Trophoblast cell (in vitro differentiated cells and primary cell): ENCODE data around the gene TAPT1.
"Not testable (repeated sequence)": the region's sequence is repeated elsewhere in the genome, so short reads cannot be mapped to it uniquely, and the experiment has no call there.

Experiments
- DNase-seq, 2 donors: peaks; one replicate each; pipeline ENCODE4 v3.0.0-alpha.2; 2016
- H2AFZ ChIP-seq: 2 replicates; pipeline ENCODE4 v1.6.1; 2013; ENCODE audit warnings: low read length, moderate library complexity, mild to moderate bottlenecking; ENCODE audit not compliant: insufficient read depth, poor library complexity
- H2AK5ac ChIP-seq: 2 replicates; pipeline ENCODE4 v1.6.1; 2013; ENCODE audit warnings: mild to moderate bottlenecking, low read length
- H2BK120ac ChIP-seq: 2 replicates; pipeline ENCODE4 v1.6.1; 2013; ENCODE audit warnings: low read length, mild to moderate bottlenecking, moderate library complexity; ENCODE audit not compliant: insufficient read depth, poor library complexity
- H2BK12ac ChIP-seq: 2 replicates; pipeline ENCODE4 v1.6.1; 2013; ENCODE audit warnings: mild to moderate bottlenecking, low read length, moderate library complexity
- H2BK5ac ChIP-seq: 2 replicates; pipeline ENCODE4 v1.6.1; 2013; ENCODE audit warnings: low read length, low read depth, moderate library complexity, mild to moderate bottlenecking; ENCODE audit not compliant: poor library complexity
- H3K14ac ChIP-seq: 2 replicates; pipeline ENCODE4 v1.6.1; 2013; ENCODE audit warnings: mild to moderate bottlenecking, low read length
- H3K18ac ChIP-seq: 2 replicates; pipeline ENCODE4 v1.6.1; 2013; ENCODE audit warnings: mild to moderate bottlenecking, low read length
- H3K23ac ChIP-seq: 2 replicates; pipeline ENCODE4 v1.6.1; 2013; ENCODE audit warnings: low read length
- H3K27ac ChIP-seq: 2 replicates; pipeline ENCODE4 v1.5.1; 2013; ENCODE audit warnings: low read depth, mild to moderate bottlenecking, inconsistent platforms, low read length, moderate library complexity
- H3K27me3 ChIP-seq: 2 replicates; pipeline ENCODE4 v1.6.1; 2013; ENCODE audit warnings: inconsistent platforms, mild to moderate bottlenecking, low read length, moderate library complexity; ENCODE audit not compliant: insufficient read depth
- H3K36me3 ChIP-seq, 2 experiments: 1 replicate in 1 of 2; 2 replicates in 1 of 2; pipeline ENCODE4 v1.6.1; 2013; ENCODE audit warnings: low read length in 2 of 2, mild to moderate bottlenecking in 2 of 2, moderate library complexity in 1 of 2; ENCODE audit not compliant: insufficient read depth in 2 of 2, control insufficient read depth in 1 of 2
- H3K4ac ChIP-seq: 2 replicates; pipeline ENCODE4 v1.6.1; 2013; ENCODE audit warnings: low read depth, mild to moderate bottlenecking, low read length, moderate library complexity
- H3K4me1 ChIP-seq, 2 experiments: 1 replicate in 1 of 2; 2 replicates in 1 of 2; pipeline ENCODE4 v1.6.1; 2013; ENCODE audit warnings: low read length in 2 of 2, mild to moderate bottlenecking in 2 of 2, moderate library complexity in 1 of 2; ENCODE audit not compliant: insufficient read depth in 2 of 2, control insufficient read depth in 1 of 2
- H3K4me2 ChIP-seq: 2 replicates; pipeline ENCODE4 v1.6.1; 2013; ENCODE audit warnings: inconsistent platforms, mild to moderate bottlenecking, low read length, moderate library complexity
- H3K4me3 ChIP-seq: 2 replicates; pipeline ENCODE4 v1.5.1; 2013; ENCODE audit warnings: mild to moderate bottlenecking, low read depth, low read length, inconsistent platforms
- H3K79me1 ChIP-seq: one replicate; pipeline ENCODE4 v1.6.1; 2013; ENCODE audit warnings: low read length
- H3K79me2 ChIP-seq: 2 replicates; pipeline ENCODE4 v1.6.1; 2013; ENCODE audit warnings: low read length, mild to moderate bottlenecking; ENCODE audit not compliant: control insufficient read depth, insufficient read depth, poor library complexity
- H3K9ac ChIP-seq: 2 replicates; pipeline ENCODE4 v1.6.1; 2013; ENCODE audit warnings: mild to moderate bottlenecking, low read length
- H3K9me3 ChIP-seq: 2 replicates; pipeline ENCODE4 v1.6.1; 2013; ENCODE audit warnings: low read depth, mild to moderate bottlenecking, control low read depth, inconsistent platforms, low read length; ENCODE audit not compliant: insufficient read depth
- H4K12ac ChIP-seq: 2 replicates; pipeline ENCODE4 v1.6.1; 2013; ENCODE audit warnings: low read depth, mild to moderate bottlenecking, low read length, moderate library complexity
- H4K8ac ChIP-seq: 2 replicates; pipeline ENCODE4 v1.6.1; 2013; ENCODE audit warnings: low read depth, mild to moderate bottlenecking, low read length, moderate library complexity
- H4K91ac ChIP-seq: one replicate; pipeline ENCODE4 v1.6.1; 2013; ENCODE audit warnings: low read depth, mild to moderate bottlenecking, low read length, moderate library complexity
- WGBS: extraction: QIAGEN DNeasy Blood & Tissue Kit; methylation state at CpG from one replicate; pipeline ENCODE4 v1.1.7; 2013; ENCODE audit warnings: missing lambda C conversion rate; ENCODE audit not compliant: insufficient read length, insufficient coverage; ENCODE audit errors: extremely low coverage; 5-methylcytosine and 5-hydroxymethylcytosine counted together

TAPT1 gene

GRCh38 chr4:16155528-16156169, 70.6 kb downstream of the TAPT1 start:
- WGBS: no CpG with 5 or more reads among the region's 9 CpGs

GRCh38 chr4:16154451-16154850, 71.8 kb downstream of the TAPT1 start:
- Histone ChIP-seq H3K79me2 (no peaks in the 10 kb centered on the region), H3K27me3 (no peaks in the 10 kb centered on the region), H3K18ac (no peak overlapping the region), H2BK120ac (no peak overlapping the region), H3K9me3 (no peaks in the 10 kb centered on the region), H2AFZ (no peak overlapping the region), H3K4me1 (peaks cover 4 to 8% of the 10 kb centered on the region in 2 experiments), H3K23ac (no peak overlapping the region), H2BK12ac (no peak overlapping the region), H4K12ac (no peak overlapping the region), H4K91ac (no peak overlapping the region), H3K36me3 (no peaks in the 10 kb centered on the region), H4K8ac (no peak overlapping the region), H3K4me2 (no peak overlapping the region), H2AK5ac (no peak overlapping the region), H2BK5ac (no peak overlapping the region), H3K79me1 (no peaks in the 10 kb centered on the region), H3K4me3 (no peak overlapping the region), H3K27ac (no peak overlapping the region), H3K14ac (no peak overlapping the region), H3K9ac (no peak overlapping the region), H3K4ac (no peak overlapping the region)
- no CpG with 5 or more reads among the region's 3 CpGs for WGBS
- no peak for DNase-seq

More at GRCh38 chr4:16155528-16156169, 70.6 kb downstream of the TAPT1 start:
- Histone ChIP-seq H4K8ac (no peak overlapping the region), H3K14ac (no peak overlapping the region), H2BK5ac (no peak overlapping the region), H3K79me1 (no peaks in the 10 kb centered on the region), H3K4me2 (no peak overlapping the region), H2BK120ac (no peak overlapping the region), H3K36me3 (peaks cover 2 to 3% of the 10 kb centered on the region in 2 experiments), H3K4ac (no peak overlapping the region), H4K91ac (no peak overlapping the region), H3K4me3 (no peak overlapping the region), H3K9ac (no peak overlapping the region), H3K9me3 (no peaks in the 10 kb centered on the region), H3K27ac (no peak overlapping the region), H3K18ac (no peak overlapping the region), H3K27me3 (no peaks in the 10 kb centered on the region), H2BK12ac (no peak overlapping the region), H2AK5ac (no peak overlapping the region), H4K12ac (no peak overlapping the region), H3K79me2 (no peaks in the 10 kb centered on the region), H2AFZ (no peak overlapping the region), H3K23ac (no peak overlapping the region), H3K4me1 (peaks cover 4 to 8% of the 10 kb centered on the region in 2 experiments)
- no peak for DNase-seq

GRCh38 chr4:16150716-16151115, 75.6 kb downstream of the TAPT1 start:
- Histone ChIP-seq H2BK12ac (no peak overlapping the region), H4K91ac (no peak overlapping the region), H3K36me3 (no peaks in the 10 kb centered on the region), H3K27me3 (no peaks in the 10 kb centered on the region), H2AFZ (no peak overlapping the region), H3K9me3 (peaks cover 1% of the 10 kb centered on the region), H3K14ac (no peak overlapping the region), H3K79me1 (no peaks in the 10 kb centered on the region), H3K23ac (no peak overlapping the region), H3K4me1 (no peaks in the 10 kb centered on the region), H3K4me3 (no peak overlapping the region), H3K4ac (no peak overlapping the region), H2BK120ac (no peak overlapping the region), H3K4me2 (no peak overlapping the region), H2AK5ac (no peak overlapping the region), H3K18ac (no peak overlapping the region), H3K27ac (no peak overlapping the region), H3K9ac (no peak overlapping the region), H4K12ac (no peak overlapping the region), H3K79me2 (no peaks in the 10 kb centered on the region), H2BK5ac (no peak overlapping the region), H4K8ac (no peak overlapping the region)
- no peak for DNase-seq
- no CpG with 5 or more reads among the region's 2 CpGs for WGBS

GRCh38 chr4:16144913-16145312, 81.4 kb downstream of the TAPT1 start:
- H3K79me1 ChIP-seq, H3K9ac ChIP-seq, H3K4ac ChIP-seq, H3K4me2 ChIP-seq, H2BK120ac ChIP-seq, H2BK5ac ChIP-seq, H3K14ac ChIP-seq, H3K79me2 ChIP-seq, H3K27ac ChIP-seq, H4K8ac ChIP-seq, H3K23ac ChIP-seq, H3K27me3 ChIP-seq, H3K9me3 ChIP-seq, H3K18ac ChIP-seq, DNase-seq, H3K4me3 ChIP-seq, H4K91ac ChIP-seq, H2AK5ac ChIP-seq, H3K36me3 ChIP-seq, H2AFZ ChIP-seq, H4K12ac ChIP-seq, H2BK12ac ChIP-seq: not testable (repeated sequence)
- peaks cover 2 to 13% of the 10 kb centered on the region in 2 experiments for H3K4me1 ChIP-seq
- no CpG with 5 or more reads among the region's 9 CpGs for WGBS
